Loucy (cell line): ENCODE data around the gene DAPL1.

ENCODE experiments used
- H2AFZ ChIP-seq: fragments of 200-600 bp; sonication (generic); 2 replicates; pipeline ENCODE4 v1.6.0; 2016; ENCODE audit warnings: antibody characterized with exemption, mild to moderate bottlenecking, low read length, moderate library complexity
- H3F3A ChIP-seq: fragments of 200-600 bp; 2 replicates; pipeline ENCODE4 v1.6.0; 2016; ENCODE audit warnings: antibody characterized with exemption, low read depth, mild to moderate bottlenecking
- H3K27me3 ChIP-seq: fragments of 200-600 bp; sonication (generic); 2 replicates; pipeline ENCODE4 v1.6.1; 2014; ENCODE audit warnings: low read length, mild to moderate bottlenecking; ENCODE audit not compliant: insufficient read depth, poor library complexity, severe bottlenecking
- H3K36me3 ChIP-seq: fragments of 200-600 bp; sonication (generic); 2 replicates; pipeline ENCODE4 v1.6.1; 2016; ENCODE audit warnings: low read length; ENCODE audit not compliant: insufficient read depth
- H3K4me1 ChIP-seq: fragments of 200-600 bp; sonication (generic); 2 replicates; pipeline ENCODE4 v1.5.1; 2014; ENCODE audit warnings: low read length, mild to moderate bottlenecking; ENCODE audit not compliant: insufficient read depth, poor library complexity, severe bottlenecking
- H3K4me2 ChIP-seq: fragments of 200-600 bp; sonication (generic); 2 replicates; pipeline ENCODE4 v1.6.0; 2014; ENCODE audit warnings: antibody characterized with exemption, low read length, low read depth, mild to moderate bottlenecking; ENCODE audit not compliant: poor library complexity, severe bottlenecking
- H3K4me3 ChIP-seq: fragments of 200-600 bp; sonication (generic); 2 replicates; pipeline ENCODE4 v1.5.1; 2014; ENCODE audit warnings: low read length, mild to moderate bottlenecking, mixed read lengths; ENCODE audit not compliant: poor library complexity, severe bottlenecking
- H3K79me2 ChIP-seq: fragments of 200-600 bp; sonication (generic); 2 replicates; pipeline ENCODE4 v1.6.1; 2014; ENCODE audit warnings: low read length; ENCODE audit not compliant: insufficient read depth
- H3K9ac ChIP-seq: fragments of 200-600 bp; sonication (generic); 2 replicates; pipeline ENCODE4 v1.6.0; 2014; ENCODE audit warnings: mild to moderate bottlenecking, low read depth, low read length, moderate library complexity; ENCODE audit not compliant: poor library complexity, severe bottlenecking
- H3K9me2 ChIP-seq: fragments of 200-600 bp; sonication (generic); replicated peaks from 2 replicates; pipeline ENCODE4 v1.6.1; 2016; ENCODE audit warnings: low read depth, low read length, mixed read lengths
- H3K9me3 ChIP-seq: fragments of 200-600 bp; sonication (generic); 2 replicates; pipeline ENCODE4 v1.6.1; 2014; ENCODE audit warnings: mild to moderate bottlenecking, antibody characterized with exemption, low read length, low read depth; ENCODE audit not compliant: insufficient read depth
- H4K20me1 ChIP-seq: fragments of 200-600 bp; sonication (generic); 2 replicates; pipeline ENCODE4 v1.6.0; 2014; ENCODE audit warnings: antibody characterized with exemption, low read length, mild to moderate bottlenecking; ENCODE audit not compliant: insufficient read depth, poor library complexity, severe bottlenecking
- EZH2phosphoT487 ChIP-seq: fragments of 200-600 bp; IDR thresholded peaks from 2 replicates; pipeline ENCODE4 v1.6.1; 2018; ENCODE audit warnings: antibody characterized with exemption, mild to moderate bottlenecking, moderate library complexity, borderline replicate concordance
- TF ChIP-seq, protein P1 (sequence below): fragments of 200-600 bp; sonication (generic); conservative IDR thresholded peaks from 2 replicates; pipeline ENCODE4 v1.5.1; 2014; ENCODE audit warnings: mild to moderate bottlenecking, antibody characterized with exemption, low read length

DAPL1 gene

GRCh38 chr2:158781353-158781961, 13.7 kb upstream of the DAPL1 start:
- no peaks in the 10 kb centered on the region for H3K36me3 ChIP-seq
- H3K4me3 ChIP-seq, result no peak overlapping the region
- no peaks in the 10 kb centered on the region for H3K9me2 ChIP-seq
- no peaks in the 10 kb centered on the region for H3K9me3 ChIP-seq
- H2AFZ ChIP-seq, result no peak overlapping the region
- H3K4me1 ChIP-seq, result peaks cover 14% of the 10 kb centered on the region
- no peaks in the 10 kb centered on the region for H3K79me2 ChIP-seq
- no peaks in the 10 kb centered on the region for H4K20me1 ChIP-seq
- H3K27me3 ChIP-seq, result no peaks in the 10 kb centered on the region
- no peak overlapping the region for H3K4me2 ChIP-seq
- H3F3A ChIP-seq, result no peaks in the 10 kb centered on the region
- no peak for TF ChIP-seq EZH2phosphoT487
- TF ChIP-seq, protein P1, sequence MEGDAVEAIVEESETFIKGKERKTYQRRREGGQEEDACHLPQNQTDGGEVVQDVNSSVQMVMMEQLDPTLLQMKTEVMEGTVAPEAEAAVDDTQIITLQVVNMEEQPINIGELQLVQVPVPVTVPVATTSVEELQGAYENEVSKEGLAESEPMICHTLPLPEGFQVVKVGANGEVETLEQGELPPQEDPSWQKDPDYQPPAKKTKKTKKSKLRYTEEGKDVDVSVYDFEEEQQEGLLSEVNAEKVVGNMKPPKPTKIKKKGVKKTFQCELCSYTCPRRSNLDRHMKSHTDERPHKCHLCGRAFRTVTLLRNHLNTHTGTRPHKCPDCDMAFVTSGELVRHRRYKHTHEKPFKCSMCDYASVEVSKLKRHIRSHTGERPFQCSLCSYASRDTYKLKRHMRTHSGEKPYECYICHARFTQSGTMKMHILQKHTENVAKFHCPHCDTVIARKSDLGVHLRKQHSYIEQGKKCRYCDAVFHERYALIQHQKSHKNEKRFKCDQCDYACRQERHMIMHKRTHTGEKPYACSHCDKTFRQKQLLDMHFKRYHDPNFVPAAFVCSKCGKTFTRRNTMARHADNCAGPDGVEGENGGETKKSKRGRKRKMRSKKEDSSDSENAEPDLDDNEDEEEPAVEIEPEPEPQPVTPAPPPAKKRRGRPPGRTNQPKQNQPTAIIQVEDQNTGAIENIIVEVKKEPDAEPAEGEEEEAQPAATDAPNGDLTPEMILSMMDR, result no peak
- H3K9ac ChIP-seq, result no peak overlapping the region

GRCh38 chr2:158782136-158782535, 13.0 kb upstream of the DAPL1 start:
- no peaks in the 10 kb centered on the region for H4K20me1 ChIP-seq
- H3K4me3 ChIP-seq, result no peak overlapping the region
- peaks cover 14% of the 10 kb centered on the region for H3K4me1 ChIP-seq
- no peaks in the 10 kb centered on the region for H3K9me2 ChIP-seq
- no peak overlapping the region for H2AFZ ChIP-seq
- H3F3A ChIP-seq, result no peaks in the 10 kb centered on the region
- no peaks in the 10 kb centered on the region for H3K79me2 ChIP-seq
- no peaks in the 10 kb centered on the region for H3K36me3 ChIP-seq
- H3K9ac ChIP-seq, result no peak overlapping the region
- no peaks in the 10 kb centered on the region for H3K27me3 ChIP-seq
- no peak overlapping the region for H3K4me2 ChIP-seq
- TF ChIP-seq, protein P1, result no peak
- no peak for TF ChIP-seq EZH2phosphoT487
- no peaks in the 10 kb centered on the region for H3K9me3 ChIP-seq

DNA sequence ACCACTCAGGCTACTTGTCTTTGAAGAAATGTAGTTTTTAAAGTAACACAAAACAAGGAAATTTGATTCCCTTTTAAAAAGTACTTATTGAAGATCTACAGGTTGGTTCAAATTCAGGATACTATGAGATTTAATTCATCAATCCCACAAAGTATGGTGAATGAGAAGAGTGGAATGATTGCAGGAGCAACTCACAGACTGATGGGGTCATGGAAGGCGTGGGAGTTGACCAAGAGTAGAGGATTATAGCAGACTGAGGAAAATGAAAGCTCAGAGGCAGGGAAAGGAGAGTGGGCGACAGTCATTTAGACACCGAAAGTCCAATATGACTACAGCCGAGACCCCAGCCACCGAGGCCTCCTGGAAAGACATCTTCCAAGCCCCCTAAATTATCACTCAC, 12.5 kb upstream of the DAPL1 start:
- peaks cover 14% of the 10 kb centered on the region for H3K4me1 ChIP-seq
- no peaks in the 10 kb centered on the region for H3K9me3 ChIP-seq
- no peaks in the 10 kb centered on the region for H3K36me3 ChIP-seq
- no peaks in the 10 kb centered on the region for H3K9me2 ChIP-seq
- H3K27me3 ChIP-seq, result no peaks in the 10 kb centered on the region
- H3K4me2 ChIP-seq, result no peak overlapping the region
- no peak for TF ChIP-seq EZH2phosphoT487
- TF ChIP-seq, protein P1, result no peak
- no peaks in the 10 kb centered on the region for H4K20me1 ChIP-seq
- no peak overlapping the region for H3K9ac ChIP-seq
- no peaks in the 10 kb centered on the region for H3F3A ChIP-seq
- no peaks in the 10 kb centered on the region for H3K79me2 ChIP-seq
- no peak overlapping the region for H2AFZ ChIP-seq
- no peak overlapping the region for H3K4me3 ChIP-seq
